ENCODE measurements around the gene NXPH1. TPM values are rescaled to one million over a fixed set of nuclear protein-coding genes. Genes with fewer than 3 reads are reported as not detected.

Gene NXPH1
- total RNA-seq, 3 donors from 2014 or later (not counting 1 experiment from before 2014, with no cell fraction given), result not detected

DNA sequence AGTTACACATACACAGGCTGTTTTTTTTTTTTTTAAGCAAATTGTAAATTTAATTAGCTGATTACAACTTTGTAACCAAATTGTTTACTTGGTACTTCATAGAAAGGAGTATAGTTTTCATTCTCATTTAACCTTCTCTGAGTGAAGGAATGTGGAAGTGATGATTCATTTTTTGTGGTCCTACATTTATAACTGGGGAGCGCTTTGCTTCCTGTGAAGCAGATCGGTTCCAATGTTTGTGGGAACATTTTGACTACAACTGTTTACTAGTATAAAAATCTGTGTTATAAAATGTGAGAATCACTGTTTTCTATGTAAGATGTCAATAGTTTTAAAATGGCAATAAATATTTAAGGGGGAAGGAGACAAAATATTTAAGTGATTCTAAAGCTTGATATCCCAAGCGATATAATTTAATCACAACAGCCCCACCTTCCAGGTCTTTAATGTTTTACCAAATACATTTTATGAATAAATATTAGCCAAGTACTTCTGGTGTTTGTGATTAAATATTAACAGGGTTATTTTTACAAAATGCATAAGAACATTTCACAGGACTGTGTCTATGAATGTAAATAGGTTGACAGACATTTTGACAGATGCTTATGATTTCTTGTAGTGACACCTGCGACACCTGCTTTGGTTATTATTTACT, 57.1 kb downstream of the NXPH1 start:
- Mint-ChIP-seq H3K27me3 (ENCODE audit: low read depth in 2 of 2) (no peaks in the 10 kb centered on the region), H3K4me1 (no peaks in the 10 kb centered on the region), H3K4me3 (no peak overlapping the region), H3K36me3 (no peaks in the 10 kb centered on the region), H3K9me3 (peaks cover 4 to 6% of the 10 kb centered on the region in 2 donors), H3K27ac (no peak overlapping the region)
- H3K4me1 ChIP-seq (ENCODE audit: control insufficient read depth, insufficient read depth, low read length), result no peaks in the 10 kb centered on the region
- no peaks in the 10 kb centered on the region for H3K27me3 ChIP-seq (ENCODE audit: control insufficient read depth, insufficient read depth, low read length)
- no peak for ATAC-seq
- DNase-seq, result no peak
- H3K9me3 ChIP-seq (ENCODE audit: control insufficient read depth, insufficient read depth, low read length), result no peaks in the 10 kb centered on the region
- intact Hi-C loops (cut with micrococcal nuclease), result no loop called here
- no peak overlapping the region for H3K27ac ChIP-seq (ENCODE audit: low read length)
- no peak overlapping the region for H3K4me3 ChIP-seq (ENCODE audit: low read length)
- TF ChIP-seq, protein P1, sequence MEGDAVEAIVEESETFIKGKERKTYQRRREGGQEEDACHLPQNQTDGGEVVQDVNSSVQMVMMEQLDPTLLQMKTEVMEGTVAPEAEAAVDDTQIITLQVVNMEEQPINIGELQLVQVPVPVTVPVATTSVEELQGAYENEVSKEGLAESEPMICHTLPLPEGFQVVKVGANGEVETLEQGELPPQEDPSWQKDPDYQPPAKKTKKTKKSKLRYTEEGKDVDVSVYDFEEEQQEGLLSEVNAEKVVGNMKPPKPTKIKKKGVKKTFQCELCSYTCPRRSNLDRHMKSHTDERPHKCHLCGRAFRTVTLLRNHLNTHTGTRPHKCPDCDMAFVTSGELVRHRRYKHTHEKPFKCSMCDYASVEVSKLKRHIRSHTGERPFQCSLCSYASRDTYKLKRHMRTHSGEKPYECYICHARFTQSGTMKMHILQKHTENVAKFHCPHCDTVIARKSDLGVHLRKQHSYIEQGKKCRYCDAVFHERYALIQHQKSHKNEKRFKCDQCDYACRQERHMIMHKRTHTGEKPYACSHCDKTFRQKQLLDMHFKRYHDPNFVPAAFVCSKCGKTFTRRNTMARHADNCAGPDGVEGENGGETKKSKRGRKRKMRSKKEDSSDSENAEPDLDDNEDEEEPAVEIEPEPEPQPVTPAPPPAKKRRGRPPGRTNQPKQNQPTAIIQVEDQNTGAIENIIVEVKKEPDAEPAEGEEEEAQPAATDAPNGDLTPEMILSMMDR (IDR thresholded peaks at IDR 0.05), result no peak
- H3K36me3 ChIP-seq (ENCODE audit: control insufficient read depth, insufficient read depth, low read length), result no peaks in the 10 kb centered on the region
- WGBS (ENCODE audit: insufficient coverage), result 75% methylated on average over 2 of the region's 4 CpGs

DNA sequence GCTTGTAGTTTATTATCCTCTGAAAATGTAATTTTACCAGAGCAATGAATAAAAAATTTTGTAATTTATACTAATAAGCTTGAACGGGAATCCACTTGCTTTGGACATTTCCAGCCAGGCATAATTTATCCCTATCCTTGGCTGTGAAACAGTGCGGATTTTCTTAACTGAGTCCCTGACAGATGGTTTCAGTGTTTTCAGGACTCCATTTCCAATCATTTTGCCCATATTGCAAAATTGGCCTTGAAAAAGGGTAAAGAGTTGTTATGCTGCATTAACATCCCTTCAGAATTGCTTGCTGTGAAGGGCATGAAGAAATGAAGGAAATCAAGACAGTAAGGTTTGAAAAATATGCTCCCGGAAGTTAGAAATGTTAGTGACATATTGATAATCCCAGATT, 57.7 kb downstream of the NXPH1 start:
- no peaks in the 10 kb centered on the region for H3K4me1 Mint-ChIP-seq
- no peak overlapping the region for H3K27ac Mint-ChIP-seq
- H3K9me3 Mint-ChIP-seq, result peaks cover 7 to 8% of the 10 kb centered on the region in 2 donors
- Histone ChIP-seq H3K9me3 (ENCODE audit: control insufficient read depth, insufficient read depth, low read length) (no peaks in the 10 kb centered on the region), H3K4me3 (ENCODE audit: low read length) (no peak overlapping the region), H3K27me3 (ENCODE audit: control insufficient read depth, insufficient read depth, low read length) (no peaks in the 10 kb centered on the region), H3K4me1 (ENCODE audit: control insufficient read depth, insufficient read depth, low read length) (no peaks in the 10 kb centered on the region), H3K27ac (ENCODE audit: low read length) (no peak overlapping the region), H3K36me3 (ENCODE audit: control insufficient read depth, insufficient read depth, low read length) (no peaks in the 10 kb centered on the region)
- no peak overlapping the region for H3K4me3 Mint-ChIP-seq
- H3K36me3 Mint-ChIP-seq, result no peaks in the 10 kb centered on the region
- 96% methylated on average over 2 of the region's 3 CpGs for WGBS (ENCODE audit: insufficient coverage)
- TF ChIP-seq, protein P1 (IDR thresholded peaks at IDR 0.05), result no peak
- intact Hi-C loops (cut with micrococcal nuclease), result no loop called here
- ATAC-seq (no peak), DNase-seq (no peak)
- H3K27me3 Mint-ChIP-seq (ENCODE audit: low read depth in 2 of 2), result no peaks in the 10 kb centered on the region

DNA sequence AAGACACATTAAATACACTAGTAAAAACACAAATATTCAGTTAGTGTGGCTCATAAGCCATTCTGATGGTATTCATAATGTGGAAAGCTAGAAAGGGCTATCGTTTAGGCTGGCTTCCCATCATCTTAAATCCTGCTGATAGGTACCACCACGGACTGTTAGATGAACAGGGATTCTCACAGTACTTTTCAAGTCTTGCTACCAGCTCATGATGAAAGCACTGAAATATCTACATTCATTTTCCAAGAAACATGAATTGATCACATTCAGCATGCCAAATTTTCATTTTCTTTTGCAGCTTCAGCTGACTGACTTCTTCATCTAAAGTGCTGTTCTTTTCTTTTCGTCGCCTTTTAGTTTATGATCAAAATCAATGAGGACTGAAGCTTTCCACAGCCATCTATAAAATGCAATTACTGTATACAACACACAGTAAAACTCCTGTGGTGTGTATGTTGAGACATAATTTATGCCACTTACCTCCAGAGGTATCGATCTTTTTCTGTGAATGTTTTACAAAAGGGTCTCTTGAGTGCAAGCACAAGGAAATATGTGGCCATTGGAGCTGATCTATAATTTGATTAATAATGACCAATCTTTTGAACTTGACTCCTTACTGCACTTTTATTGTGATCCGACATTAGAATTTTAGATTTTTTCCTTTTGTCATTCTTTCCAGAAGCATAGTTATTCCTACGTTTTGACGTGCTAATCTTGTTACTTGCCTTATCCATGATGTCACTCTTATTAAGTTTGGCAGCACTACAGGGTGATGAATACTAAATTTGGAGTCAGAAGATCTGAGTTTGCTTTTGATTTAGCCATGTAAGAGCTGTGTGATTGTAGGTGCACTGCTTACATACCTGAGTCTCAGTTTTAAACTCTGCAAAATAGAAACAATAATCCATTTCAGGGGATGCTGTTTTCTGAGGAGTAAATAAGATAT, 58.4 kb downstream of the NXPH1 start:
- Mint-ChIP-seq H3K27me3 (ENCODE audit: low read depth in 2 of 2) (no peaks in the 10 kb centered on the region), H3K36me3 (no peaks in the 10 kb centered on the region), H3K27ac (no peak overlapping the region), H3K4me3 (no peak overlapping the region), H3K4me1 (no peaks in the 10 kb centered on the region), H3K9me3 (peaks cover 3 to 5% of the 10 kb centered on the region in 2 donors)
- H3K4me3 ChIP-seq (ENCODE audit: low read length), result no peak overlapping the region
- no peaks in the 10 kb centered on the region for H3K27me3 ChIP-seq (ENCODE audit: control insufficient read depth, insufficient read depth, low read length)
- ATAC-seq (no peak), DNase-seq (no peak)
- TF ChIP-seq, protein P1 (IDR thresholded peaks at IDR 0.05), result no peak
- intact Hi-C loops (cut with micrococcal nuclease), result no loop called here
- no peaks in the 10 kb centered on the region for H3K36me3 ChIP-seq (ENCODE audit: control insufficient read depth, insufficient read depth, low read length)
- WGBS (ENCODE audit: insufficient coverage), result 90% methylated on average over 8 of the region's 8 CpGs
- no peak overlapping the region for H3K27ac ChIP-seq (ENCODE audit: low read length)
- H3K9me3 ChIP-seq (ENCODE audit: control insufficient read depth, insufficient read depth, low read length), result no peaks in the 10 kb centered on the region
- no peaks in the 10 kb centered on the region for H3K4me1 ChIP-seq (ENCODE audit: control insufficient read depth, insufficient read depth, low read length)

Data from natural killer cell (primary cell).